HG03460 (cell line): ENCODE results near the gene ZNF774.
"Not testable (repeated sequence)": the region's sequence is repeated elsewhere in the genome, so short reads cannot be mapped to it uniquely, and the experiment has no call there.

Source experiments
- ATAC-seq: cut with Tn5 transposase; IDR thresholded peaks from one replicate; pipeline ENCODE4 v1.9.1; 2021; ENCODE audit not compliant: unreplicated experiment

ZNF774 gene

DNA sequence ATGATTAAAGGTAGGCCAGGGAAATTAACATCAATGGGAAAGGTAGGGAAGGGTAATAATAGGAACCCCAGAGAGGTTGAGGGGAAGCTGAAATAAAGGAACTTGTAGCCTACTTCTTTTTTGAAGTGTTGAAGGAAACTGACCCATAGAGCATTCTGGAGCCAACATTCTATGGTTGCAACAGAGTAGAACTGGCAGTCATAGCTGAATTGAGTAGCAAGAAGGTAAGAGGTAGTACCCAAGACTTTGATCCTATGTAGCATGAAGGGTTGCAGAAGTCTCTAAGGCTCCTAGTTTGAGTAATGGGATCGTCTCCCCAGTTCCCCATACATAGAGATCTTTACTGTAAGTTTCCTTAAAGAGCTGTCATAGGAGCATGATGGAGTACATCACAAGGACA lies 7.4 kb upstream of the ZNF774 start:
- no peak for ATAC-seq

DNA sequence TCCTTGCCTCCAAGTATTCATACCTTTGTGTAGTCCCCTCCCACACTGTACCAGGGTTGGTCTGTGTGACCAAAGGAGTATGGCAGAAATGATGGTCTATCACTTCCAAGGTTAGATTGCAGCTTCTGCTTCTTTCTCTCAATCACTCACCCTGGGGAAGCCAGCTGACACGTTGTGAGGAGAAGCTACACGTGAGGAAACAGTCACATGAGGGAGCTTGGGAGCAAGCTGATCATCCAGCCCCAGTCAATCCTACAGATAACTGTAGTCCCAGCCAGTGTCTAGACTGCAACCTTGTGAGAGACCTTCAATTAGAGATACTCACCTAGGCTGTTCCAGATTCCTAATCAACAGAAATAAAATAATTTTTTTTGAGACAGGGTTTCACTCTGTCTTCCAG lies 6.2 kb upstream of the ZNF774 start:
- no peak for ATAC-seq

DNA sequence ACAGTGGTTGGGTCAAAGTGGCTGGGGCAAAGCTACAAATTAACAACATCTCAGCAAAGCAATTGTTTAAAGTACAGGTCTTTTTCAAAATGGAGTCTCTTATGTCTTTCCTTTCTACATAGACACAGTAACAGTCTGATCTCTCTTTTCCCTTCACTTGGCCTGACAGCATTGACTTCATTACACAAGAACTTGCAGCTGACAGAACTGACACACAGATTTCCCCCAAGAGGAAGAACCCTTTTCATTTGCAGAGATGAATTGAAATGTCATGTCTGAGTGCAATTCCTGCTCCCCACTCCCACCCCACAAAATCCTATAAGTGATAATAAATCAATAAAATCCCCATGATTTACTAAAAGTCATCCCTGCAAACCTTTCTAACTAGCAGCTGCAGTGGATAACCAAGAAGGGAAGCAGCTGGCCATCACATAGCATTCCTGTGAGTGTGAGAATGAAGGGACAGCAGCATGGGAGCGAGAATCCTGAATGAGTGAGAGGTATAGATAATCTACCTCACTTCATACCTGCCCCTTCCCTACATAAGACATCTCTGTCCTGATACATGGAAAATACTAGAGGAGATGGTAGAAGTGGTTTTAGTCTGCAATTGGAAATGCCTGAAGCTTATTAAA lies 4.5 kb upstream of the ZNF774 start:
- not testable (repeated sequence) for ATAC-seq

DNA sequence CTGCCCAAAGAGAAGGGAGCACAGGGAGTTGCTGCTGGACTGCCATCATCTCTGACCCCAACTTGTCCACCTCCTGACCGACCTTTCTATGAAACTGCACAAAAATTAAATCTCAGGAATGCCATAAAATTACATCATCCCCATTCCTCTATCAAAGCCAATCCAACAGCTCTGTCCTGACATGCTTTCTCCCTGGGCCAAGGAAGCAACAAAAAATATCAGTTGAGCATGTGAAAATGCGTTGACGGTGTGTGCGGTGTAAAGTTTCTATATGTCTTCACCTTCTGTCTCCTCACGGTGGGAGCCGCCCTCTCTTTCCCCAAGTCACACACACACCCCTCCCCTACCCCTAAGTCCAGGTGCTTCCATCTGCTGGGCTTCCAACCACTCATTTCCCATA lies 3.6 kb upstream of the ZNF774 start:
- ATAC-seq: no peak

DNA sequence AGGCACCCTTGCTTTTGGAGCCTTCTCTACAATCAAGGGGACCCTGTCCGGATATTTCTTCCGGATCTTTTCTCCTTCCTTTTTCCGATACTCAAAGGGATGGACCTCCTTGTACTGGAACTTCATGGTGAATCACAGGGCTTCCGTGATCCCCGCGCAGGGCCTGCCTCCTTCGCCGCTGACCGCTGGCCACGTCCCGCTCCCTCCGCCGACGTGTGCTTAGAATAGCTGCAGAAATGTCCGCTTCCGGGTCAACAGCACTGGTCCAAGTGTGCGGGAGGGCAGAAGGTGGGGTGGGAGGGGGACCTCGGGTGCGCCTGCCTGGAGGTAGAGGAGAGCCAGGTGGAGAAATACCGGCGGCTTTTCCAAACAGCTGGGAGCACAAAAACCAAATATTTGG lies 3.0 kb upstream of the ZNF774 start:
- no peak for ATAC-seq

DNA sequence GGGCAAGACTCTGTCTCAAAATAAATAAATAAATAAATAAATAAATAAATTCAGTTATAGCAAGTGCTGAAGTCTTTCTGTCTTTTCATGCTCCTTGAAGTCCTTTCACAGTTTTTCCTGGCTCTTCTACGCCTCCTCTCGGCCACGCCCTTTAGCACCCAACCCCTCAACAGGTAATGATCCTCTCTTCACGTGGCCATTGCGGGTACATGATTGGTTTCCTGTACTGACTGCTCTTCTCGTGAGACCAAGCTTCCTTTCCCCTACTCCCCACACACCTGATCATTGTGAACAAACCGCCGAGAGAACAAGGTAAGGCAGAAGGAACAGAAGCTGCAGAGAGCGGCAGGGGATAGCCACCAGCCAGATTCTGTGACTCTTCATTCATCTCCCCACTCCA lies 2.3 kb upstream of the ZNF774 start:
- ATAC-seq: no peak

DNA sequence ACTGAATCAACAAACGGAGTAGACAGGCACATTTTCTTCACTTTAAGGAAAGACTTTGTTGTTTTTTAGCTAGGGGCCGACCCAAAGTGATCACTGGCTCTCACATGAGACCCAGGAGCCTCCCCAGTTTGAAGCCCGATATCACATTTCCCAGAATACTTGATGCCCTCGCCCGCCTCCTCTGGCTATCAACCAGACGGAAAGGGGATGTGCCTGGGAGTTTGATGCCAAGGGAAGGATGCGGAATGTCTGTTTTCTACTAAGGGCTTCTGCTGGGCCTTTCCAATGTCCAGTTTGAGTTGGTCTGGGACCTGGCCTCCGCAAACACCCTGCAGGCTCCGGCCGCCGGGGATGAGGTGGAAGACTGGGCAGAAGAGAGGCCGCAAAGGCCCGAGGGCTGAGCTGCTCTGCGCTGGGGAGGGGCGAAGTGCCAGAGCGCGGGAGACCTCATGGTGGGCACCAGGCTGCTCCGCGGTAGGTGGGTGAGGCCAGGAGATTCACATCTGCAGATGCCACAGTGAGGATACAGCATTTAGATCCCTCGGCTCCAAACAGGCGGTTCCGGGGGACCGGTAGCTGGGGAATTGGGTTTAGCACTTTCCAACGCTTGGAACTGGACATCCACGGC lies 491 bp upstream of the ZNF774 start:
- ATAC-seq: no peak

DNA sequence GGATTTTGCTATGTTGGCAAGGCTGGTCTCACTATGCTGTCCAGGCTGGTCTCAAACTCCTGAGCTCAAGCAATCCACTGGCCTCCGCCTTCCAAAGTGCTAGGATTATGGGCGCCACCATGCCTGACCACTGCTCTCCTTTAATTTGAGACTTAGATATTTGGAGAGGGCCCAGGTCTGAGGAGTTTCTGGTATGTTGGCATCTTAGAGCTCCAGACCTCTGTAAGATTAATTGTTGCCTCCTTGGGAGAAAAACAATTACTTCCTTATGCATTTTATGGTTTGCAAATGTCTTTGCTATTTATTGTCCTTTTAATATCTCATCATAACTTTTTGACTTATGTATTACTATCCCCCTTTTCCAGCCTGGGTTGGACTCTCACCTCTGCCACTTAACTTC lies 2.9 kb downstream of the ZNF774 start:
- no peak for ATAC-seq

DNA sequence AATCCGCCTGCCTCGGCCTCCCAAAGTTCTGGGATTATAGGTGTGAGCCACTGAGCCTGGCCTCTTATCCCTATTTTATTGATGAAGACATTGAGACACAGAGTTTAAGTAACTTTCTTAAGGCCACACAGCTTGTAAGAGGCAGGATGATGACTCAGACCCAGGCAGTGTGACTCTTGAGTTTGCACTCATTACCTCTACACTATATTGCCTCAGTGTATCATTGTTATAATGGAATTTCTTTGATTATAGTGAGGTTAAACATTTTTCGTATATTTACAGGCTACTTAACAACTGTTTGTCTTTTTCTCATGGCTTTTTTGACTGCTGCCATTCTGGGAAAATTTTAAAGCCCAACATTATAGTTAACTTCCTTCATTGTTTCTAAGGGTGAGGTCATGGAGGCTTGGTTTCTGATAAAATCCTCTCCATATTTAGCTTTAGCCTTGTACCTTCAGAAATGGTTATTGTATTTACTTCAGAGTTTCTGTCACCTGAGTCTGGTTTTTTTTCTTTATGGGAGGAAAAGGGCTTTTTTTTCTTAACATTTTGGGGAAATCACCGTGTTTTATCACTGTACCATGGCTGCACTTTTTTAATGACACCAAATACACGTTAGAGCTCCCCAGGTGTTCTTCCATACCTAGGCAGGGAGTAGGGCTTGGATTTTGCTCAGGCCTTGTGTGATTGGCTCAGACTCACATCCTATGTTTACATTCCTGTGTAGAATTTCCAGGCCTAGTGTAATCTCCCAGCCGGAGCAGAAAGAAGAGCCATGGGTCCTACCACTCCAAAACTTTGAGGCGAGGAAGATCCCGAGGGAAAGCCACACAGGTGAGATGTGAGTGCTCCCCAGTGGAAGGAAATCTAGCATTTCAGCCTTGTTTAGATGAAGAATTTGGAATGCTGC lies 6.3 kb downstream of the ZNF774 start:
- ATAC-seq: no peak

DNA sequence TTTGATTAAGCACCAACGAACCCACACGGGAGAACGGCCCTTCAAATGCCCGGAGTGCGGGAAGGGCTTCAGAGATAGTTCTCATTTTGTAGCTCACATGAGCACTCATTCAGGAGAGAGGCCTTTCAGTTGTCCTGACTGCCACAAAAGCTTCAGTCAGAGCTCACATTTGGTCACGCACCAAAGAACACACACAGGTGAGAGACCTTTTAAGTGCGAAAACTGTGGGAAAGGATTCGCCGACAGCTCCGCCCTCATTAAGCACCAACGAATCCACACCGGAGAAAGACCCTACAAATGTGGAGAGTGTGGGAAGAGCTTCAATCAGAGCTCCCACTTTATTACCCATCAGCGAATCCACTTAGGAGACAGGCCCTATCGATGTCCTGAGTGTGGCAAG lies 8.7 kb downstream of the ZNF774 start:
- ATAC-seq: no peak

DNA sequence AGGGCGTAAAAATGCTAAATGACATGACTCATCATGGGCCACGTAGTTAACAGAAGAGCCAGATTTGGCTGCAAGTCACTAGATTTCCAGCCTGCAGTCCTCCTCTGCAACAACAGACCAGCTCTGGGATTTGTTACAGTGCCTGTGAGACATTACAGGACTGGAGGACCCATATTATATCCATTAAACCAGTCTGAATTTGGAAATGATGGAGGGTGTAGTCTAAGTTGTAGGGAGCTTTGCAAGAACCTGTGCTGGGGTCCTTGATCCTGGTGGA lies 10.8 kb downstream of the ZNF774 start:
- no peak for ATAC-seq

DNA sequence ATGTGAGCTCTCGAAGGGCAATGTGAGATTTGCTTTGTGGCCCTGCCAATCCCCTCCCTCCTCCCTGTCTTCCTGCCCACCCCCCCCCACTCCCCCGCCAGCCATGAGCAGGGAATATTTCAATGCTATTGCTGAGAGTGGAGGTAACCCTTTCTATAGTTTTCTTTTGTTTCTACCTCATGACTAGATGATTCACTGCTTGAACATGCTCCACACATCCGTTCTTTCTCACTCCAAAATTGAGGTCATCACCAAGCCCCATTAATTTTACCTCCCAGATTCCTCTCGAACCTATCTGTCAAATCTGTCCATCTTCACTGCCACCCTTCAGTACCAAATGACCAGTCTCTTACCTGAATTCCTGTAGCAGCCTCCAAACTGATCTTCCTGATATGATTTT lies 12.2 kb downstream of the ZNF774 start:
- no peak for ATAC-seq

DNA sequence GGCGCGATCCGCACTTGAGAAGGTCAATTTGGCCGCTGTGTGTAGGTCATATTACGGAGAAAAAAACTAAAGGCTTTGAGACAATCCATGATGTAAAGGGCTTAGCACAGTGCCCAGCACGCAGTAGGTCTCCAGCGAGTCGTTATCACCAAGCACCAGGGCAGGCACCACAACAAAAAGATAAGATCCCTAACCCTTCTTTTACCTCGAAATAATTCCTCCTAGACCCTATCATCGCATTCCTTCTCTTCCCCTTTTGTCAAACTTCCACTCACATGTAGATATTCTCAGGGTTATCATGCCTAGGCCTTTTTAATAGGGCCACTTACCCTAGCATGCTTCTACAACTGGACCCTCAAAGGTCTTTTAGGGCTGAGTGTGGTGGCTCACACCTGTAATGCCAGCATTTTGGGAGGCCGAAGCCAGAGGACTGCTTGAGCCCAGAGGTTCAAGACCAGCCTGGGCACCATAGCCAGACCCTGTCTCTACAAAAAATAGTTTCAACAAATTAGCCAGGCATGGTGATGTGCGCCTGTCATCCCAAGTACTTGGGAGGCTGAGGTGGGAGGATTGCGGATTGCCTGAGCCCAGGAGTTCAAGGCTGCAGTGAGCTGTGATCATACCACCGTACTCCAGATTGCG lies 13.5 kb downstream of the ZNF774 start:
- no peak for ATAC-seq

DNA sequence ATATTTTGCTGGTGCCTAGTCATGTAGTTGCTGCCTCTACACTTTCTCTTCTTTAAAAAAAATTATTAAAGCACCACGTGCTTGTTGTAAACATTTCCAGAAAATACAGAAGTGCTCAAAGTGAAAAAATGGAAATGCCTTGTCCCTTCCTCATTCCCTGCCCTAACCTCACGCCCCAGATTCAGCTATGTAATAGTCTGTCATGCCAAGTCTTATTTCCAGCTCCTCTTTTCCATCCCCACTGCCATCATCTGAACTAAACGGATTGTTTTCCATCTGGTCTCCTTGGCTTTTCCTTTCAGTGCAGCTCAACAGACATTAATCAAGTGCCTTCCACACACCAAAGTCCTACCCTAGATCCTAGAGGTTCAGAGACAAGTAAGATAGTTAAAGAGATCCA lies 15.5 kb downstream of the ZNF774 start:
- ATAC-seq: no peak

DNA sequence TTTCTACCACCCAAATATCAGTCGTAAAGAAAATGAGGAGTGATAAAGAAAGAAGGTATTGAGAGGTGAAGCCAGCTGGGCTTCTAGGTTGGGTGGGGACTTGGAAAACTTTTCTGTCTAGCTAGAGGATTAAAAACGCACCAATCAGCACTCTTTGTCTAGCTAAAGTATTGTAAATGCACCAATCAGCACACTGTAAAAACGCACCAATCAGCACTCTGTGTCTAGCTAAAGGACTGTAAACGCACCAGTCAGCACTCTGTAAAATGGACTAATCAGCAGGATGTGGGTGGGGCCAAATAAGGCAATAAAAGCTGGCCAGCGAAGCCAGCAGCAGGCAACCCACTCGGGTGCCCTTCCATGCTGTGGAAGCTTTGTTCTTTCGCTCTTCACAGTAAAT lies 23.0 kb downstream of the ZNF774 start:
- ATAC-seq: no peak

DNA sequence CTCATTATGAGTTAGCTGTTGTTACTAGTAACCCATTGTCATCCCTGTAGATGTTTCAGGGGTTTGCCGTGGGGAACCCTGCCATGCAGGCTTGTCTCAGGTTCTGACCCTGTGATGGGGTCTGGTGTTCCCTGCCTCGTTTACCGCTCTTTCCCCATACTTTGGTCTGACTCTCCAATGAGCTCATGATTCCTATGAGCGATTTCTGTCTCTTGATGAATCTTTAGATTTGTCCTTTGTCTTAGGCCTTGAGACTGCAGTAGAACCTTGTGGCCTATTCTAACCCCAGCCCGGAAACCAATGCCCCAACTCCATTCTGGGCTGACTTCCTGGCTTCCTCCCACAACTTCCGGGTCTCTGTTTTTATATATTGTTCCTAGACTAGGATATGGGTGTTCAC lies 24.7 kb downstream of the ZNF774 start:
- ATAC-seq: no peak

DNA sequence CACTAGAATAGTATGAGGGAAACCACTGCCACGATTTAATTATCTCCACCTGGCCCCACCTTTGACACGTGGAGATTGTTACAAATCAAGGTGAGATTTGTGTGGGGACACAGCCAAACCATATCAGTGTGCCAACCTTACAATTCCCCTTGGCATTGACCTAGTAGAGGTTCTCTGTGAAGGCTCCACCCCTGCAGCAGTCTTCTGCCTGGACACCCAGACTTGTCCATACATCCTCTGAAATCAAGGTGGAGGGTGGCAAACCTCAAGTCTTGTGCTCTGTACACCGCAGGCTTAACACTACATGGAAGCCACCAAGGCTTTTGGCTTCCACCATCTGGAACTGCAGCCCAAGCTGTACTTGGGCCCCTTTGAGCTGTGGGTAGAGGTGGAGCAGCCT lies 27.2 kb downstream of the ZNF774 start:
- ATAC-seq: no peak

DNA sequence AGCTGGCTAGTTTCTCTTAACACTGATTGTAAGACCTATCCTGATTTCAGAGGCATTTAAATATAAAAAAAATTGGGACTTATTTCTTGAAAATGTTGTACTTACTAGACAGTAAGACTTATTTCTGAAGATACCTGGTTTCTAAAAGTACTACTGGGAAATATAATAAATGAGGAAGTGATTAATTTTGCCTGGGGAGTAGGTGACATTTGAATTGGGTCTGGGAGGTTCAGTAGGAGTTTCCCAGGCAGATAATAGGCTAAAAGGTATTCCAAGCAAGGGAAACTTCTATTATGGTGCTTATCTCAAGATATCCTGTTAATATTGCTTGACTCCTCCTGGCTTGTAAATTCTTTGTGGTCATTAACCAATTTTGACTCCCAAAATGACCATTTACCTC lies 29.4 kb downstream of the ZNF774 start:
- no peak for ATAC-seq

DNA sequence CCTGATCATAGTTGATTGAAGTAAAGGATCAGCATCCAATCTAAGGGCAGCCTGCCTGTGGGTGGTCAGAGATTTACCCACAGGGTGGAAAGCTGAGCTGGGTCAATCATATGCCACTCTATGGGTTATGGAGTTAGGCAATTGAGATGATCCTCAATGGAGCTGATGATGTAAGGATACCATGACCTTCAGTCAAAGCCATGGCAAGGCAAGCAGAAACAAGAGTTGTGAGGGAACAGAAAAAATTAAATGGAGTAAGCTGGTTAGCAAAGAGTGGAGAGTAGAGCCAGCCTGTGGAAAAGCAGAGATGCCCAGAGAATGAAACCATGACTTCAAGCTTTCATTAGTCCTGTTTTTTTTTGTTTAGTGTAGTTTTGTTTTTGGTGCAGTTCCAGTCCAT lies 30.2 kb downstream of the ZNF774 start:
- no peak for ATAC-seq

DNA sequence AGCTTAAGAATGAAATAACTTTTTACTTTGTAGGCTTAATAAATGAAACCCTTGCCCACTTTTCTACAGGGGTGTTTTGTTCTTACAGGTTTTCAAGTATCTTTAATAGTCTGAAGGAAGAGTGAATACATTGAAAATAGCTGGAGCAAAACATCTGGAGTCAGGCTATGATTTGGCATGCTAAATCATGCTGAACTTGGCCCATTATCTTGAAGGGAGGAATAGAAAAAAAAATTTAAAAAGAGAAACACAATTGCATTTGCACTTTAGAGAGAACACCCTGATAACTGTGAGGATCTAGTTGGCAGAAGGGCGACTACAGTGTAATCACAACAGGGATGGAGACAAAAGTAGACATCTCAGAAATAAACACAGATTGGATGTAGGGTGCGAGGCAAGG lies 34.1 kb downstream of the ZNF774 start:
- no peak for ATAC-seq

DNA sequence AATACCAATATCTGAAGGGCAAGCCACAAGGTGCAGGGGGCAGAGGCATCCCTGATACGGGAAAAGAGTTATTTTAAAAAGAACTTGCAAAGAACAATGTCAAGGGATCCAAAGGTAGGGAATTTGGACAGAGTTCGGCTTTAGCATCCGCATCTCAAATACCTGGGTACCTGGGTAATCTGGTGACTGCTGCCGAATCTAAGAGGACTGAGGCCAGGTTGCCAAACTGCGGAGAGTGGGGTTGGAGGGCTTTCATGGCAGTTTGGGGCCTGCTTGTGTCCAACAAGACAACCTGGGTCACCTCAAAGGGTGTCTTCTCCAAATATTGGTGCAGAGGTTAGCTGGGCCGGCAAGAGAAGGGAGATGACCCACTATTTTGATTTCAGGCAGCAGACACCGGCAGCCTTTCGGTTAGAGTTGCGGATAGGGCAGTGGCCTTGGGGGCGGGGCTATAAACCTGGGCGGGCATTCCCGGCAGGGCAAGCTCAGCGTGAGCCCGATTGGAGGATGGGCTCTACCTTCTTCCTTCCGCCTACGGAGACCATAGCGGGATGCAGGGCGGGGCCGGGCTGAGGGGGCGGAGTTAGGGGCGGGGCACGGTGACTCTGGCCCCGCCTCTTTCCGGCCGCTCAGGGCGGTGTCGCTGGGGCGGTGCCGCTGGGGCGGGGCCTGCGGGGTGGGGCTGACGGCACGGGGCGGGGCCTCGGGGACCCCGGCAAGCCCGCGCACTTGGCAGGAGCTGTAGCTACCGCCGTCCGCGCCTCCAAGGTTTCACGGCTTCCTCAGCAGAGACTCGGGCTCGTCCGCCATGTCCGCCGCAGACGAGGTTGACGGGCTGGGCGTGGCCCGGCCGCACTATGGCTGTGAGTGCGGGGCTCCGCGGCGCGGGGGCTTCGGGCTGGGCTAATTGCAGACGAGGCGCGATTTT lies 35.7 kb downstream of the ZNF774 start, which contains the start of gene IQGAP1:
Gene IQGAP1 (plus strand): TSS at position 709 of the 928 bp plus-strand sequence. CDS start 100 bp downstream, at position 809.
- ATAC-seq: peak; percentile 88
